ENCODE results near the gene ONECUT3. TPM values are rescaled to one million over a fixed set of nuclear protein-coding genes. Genes with fewer than 3 reads are reported as not detected.

The ONECUT3 gene
- total RNA-seq, 2 donors from 2014 or later, result 0.42 TPM; not detected in 1

GRCh38 chr19:1749373-1750342 lies 3.6 kb upstream of the ONECUT3 start:
- Histone ChIP-seq H3K27me3 (replicated peaks; ENCODE audit: insufficient read depth) (peaks cover 18% of the 10 kb centered on the region), H3K27ac (no peak overlapping the region), H3K9me3 (no peaks in the 10 kb centered on the region), H3K4me1 (ENCODE audit: control insufficient read depth in 1 of 2, low read depth in 2 of 2) (peaks cover 13 to 29% of the 10 kb centered on the region in 2 donors), H3K4me3 (peak overlapping the region; percentile 18), H3K36me3 (no peaks in the 10 kb centered on the region)
- TF ChIP-seq, protein P1, sequence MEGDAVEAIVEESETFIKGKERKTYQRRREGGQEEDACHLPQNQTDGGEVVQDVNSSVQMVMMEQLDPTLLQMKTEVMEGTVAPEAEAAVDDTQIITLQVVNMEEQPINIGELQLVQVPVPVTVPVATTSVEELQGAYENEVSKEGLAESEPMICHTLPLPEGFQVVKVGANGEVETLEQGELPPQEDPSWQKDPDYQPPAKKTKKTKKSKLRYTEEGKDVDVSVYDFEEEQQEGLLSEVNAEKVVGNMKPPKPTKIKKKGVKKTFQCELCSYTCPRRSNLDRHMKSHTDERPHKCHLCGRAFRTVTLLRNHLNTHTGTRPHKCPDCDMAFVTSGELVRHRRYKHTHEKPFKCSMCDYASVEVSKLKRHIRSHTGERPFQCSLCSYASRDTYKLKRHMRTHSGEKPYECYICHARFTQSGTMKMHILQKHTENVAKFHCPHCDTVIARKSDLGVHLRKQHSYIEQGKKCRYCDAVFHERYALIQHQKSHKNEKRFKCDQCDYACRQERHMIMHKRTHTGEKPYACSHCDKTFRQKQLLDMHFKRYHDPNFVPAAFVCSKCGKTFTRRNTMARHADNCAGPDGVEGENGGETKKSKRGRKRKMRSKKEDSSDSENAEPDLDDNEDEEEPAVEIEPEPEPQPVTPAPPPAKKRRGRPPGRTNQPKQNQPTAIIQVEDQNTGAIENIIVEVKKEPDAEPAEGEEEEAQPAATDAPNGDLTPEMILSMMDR (IDR thresholded peaks at IDR 0.05), result no peak
- ATAC-seq (ENCODE audit: insufficient number of reproducible peaks, low FRiP score, low read depth) (no peak), DNase-seq (ENCODE audit: low spot score) (no peak)

GRCh38 chr19:1750343-1751021 lies 2.8 kb upstream of the ONECUT3 start:
- no peaks in the 10 kb centered on the region for H3K36me3 ChIP-seq
- TF ChIP-seq, protein P1 (IDR thresholded peaks at IDR 0.05), result no peak
- H3K4me1 ChIP-seq (ENCODE audit: control insufficient read depth in 1 of 2, low read depth in 2 of 2), result peaks cover 13 to 29% of the 10 kb centered on the region in 2 donors
- no peak for ATAC-seq (ENCODE audit: insufficient number of reproducible peaks, low FRiP score, low read depth)
- no peak overlapping the region for H3K27ac ChIP-seq
- no peak for DNase-seq (ENCODE audit: low spot score)
- peak overlapping the region; percentile 18 for H3K4me3 ChIP-seq
- no peaks in the 10 kb centered on the region for H3K9me3 ChIP-seq
- peaks cover 16% of the 10 kb centered on the region for H3K27me3 ChIP-seq (replicated peaks; ENCODE audit: insufficient read depth)

- peaks cover 13 to 29% of the 10 kb centered on the region in 2 donors for H3K4me1 ChIP-seq (ENCODE audit: control insufficient read depth in 1 of 2, low read depth in 2 of 2)
- peaks cover 25% of the 10 kb centered on the region for H3K27me3 ChIP-seq (replicated peaks; ENCODE audit: insufficient read depth)
- DNase-seq (ENCODE audit: low spot score) (no peak), ATAC-seq (ENCODE audit: insufficient number of reproducible peaks, low FRiP score, low read depth) (no peak)
- TF ChIP-seq, protein P1 (IDR thresholded peaks at IDR 0.05), result no peak
- H3K9me3 ChIP-seq, result no peaks in the 10 kb centered on the region
- H3K4me3 ChIP-seq, result no peak overlapping the region
- no peaks in the 10 kb centered on the region for H3K36me3 ChIP-seq
- H3K27ac ChIP-seq, result no peak overlapping the region
These were observed 1.8 kb upstream of the ONECUT3 start for GRCh38 chr19:1751367-1752008.

GRCh38 chr19:1752009-1752756 lies 1.1 kb upstream of the ONECUT3 start:
- no peaks in the 10 kb centered on the region for H3K36me3 ChIP-seq
- peaks cover 13 to 32% of the 10 kb centered on the region in 2 donors for H3K4me1 ChIP-seq (ENCODE audit: control insufficient read depth in 1 of 2, low read depth in 2 of 2)
- no peaks in the 10 kb centered on the region for H3K9me3 ChIP-seq
- DNase-seq (ENCODE audit: low spot score), result no peak
- no peak overlapping the region for H3K27ac ChIP-seq
- peaks cover 25% of the 10 kb centered on the region for H3K27me3 ChIP-seq (replicated peaks; ENCODE audit: insufficient read depth)
- TF ChIP-seq, protein P1 (IDR thresholded peaks at IDR 0.05), result no peak
- H3K4me3 ChIP-seq, result no peak overlapping the region
- no peak for ATAC-seq (ENCODE audit: insufficient number of reproducible peaks, low FRiP score, low read depth)
